Mesenchymal stem cell (in vitro differentiated cells and primary cell): ENCODE data around the gene PMIS2.

ENCODE experiments used
- DNase-seq: peaks from one replicate; pipeline ENCODE4 v3.0.0-alpha.2; 2013
- H2AFZ ChIP-seq: one replicate; pipeline ENCODE4 v1.6.1; 2013; ENCODE audit warnings: low read depth, mild to moderate bottlenecking, control low read depth, inconsistent platforms, low read length, moderate library complexity
- H2AK5ac ChIP-seq: 2 replicates; pipeline ENCODE4 v1.6.1; 2013; ENCODE audit warnings: low read length, moderate library complexity, mild to moderate bottlenecking, inconsistent platforms; ENCODE audit not compliant: severe bottlenecking
- H2BK120ac ChIP-seq: one replicate; pipeline ENCODE4 v1.6.1; 2013; ENCODE audit warnings: low read depth, mild to moderate bottlenecking, inconsistent platforms, low read length, moderate library complexity
- H2BK12ac ChIP-seq, 2 experiments: one replicate each; pipeline ENCODE4 v1.6.1; 2013; ENCODE audit warnings: inconsistent platforms in 2 of 2, low read length in 2 of 2, mild to moderate bottlenecking in 2 of 2, moderate library complexity in 2 of 2, control low read depth in 1 of 2
- H2BK15ac ChIP-seq: one replicate; pipeline ENCODE4 v1.6.1; 2013; ENCODE audit warnings: mild to moderate bottlenecking, low read depth, inconsistent platforms; ENCODE audit not compliant: poor library complexity, severe bottlenecking
- H2BK5ac ChIP-seq: 2 replicates; pipeline ENCODE4 v1.6.1; 2013; ENCODE audit warnings: low read depth, mild to moderate bottlenecking, low read length, control low read depth, inconsistent platforms; ENCODE audit not compliant: poor library complexity, severe bottlenecking
- H3K14ac ChIP-seq, 2 experiments: one replicate each; pipeline ENCODE4 v1.6.1; 2013; ENCODE audit warnings: inconsistent platforms in 2 of 2, low read length in 2 of 2, control low read depth in 1 of 2, mild to moderate bottlenecking in 1 of 2, moderate library complexity in 1 of 2
- H3K18ac ChIP-seq, 2 experiments: one replicate each; pipeline ENCODE4 v1.6.1; 2013; ENCODE audit warnings: inconsistent platforms in 2 of 2, low read length in 2 of 2, control low read depth in 1 of 2, low read depth in 1 of 2, mild to moderate bottlenecking in 1 of 2
- H3K23ac ChIP-seq, 2 experiments: one replicate each; pipeline ENCODE4 v1.6.1; 2013; ENCODE audit warnings: inconsistent platforms in 2 of 2, low read length in 2 of 2, mild to moderate bottlenecking in 2 of 2, moderate library complexity in 2 of 2, control low read depth in 1 of 2
- H3K27ac ChIP-seq: 2 replicates; pipeline ENCODE4 v1.5.1; 2013; ENCODE audit warnings: mild to moderate bottlenecking, moderate library complexity, low read length, control low read depth, inconsistent platforms; ENCODE audit not compliant: poor library complexity, severe bottlenecking
- H3K27me3 ChIP-seq, 2 experiments: 2 replicates each; pipeline versions ENCODE4 v1.6.1 to v1.7.0; 2013; ENCODE audit warnings: low read length in 2 of 2, mild to moderate bottlenecking in 2 of 2, moderate library complexity in 2 of 2, control low read depth in 1 of 2, inconsistent platforms in 1 of 2; ENCODE audit not compliant: control insufficient read depth in 1 of 2, insufficient read depth in 1 of 2
- H3K36me3 ChIP-seq, 2 experiments: 2 replicates each; pipeline versions ENCODE4 v1.6.1 to v1.7.0; 2013; ENCODE audit warnings: low read length in 2 of 2, control low read depth in 1 of 2, inconsistent platforms in 1 of 2, low read depth in 1 of 2, mild to moderate bottlenecking in 1 of 2; ENCODE audit not compliant: insufficient read depth in 2 of 2, control insufficient read depth in 1 of 2
- H3K4ac ChIP-seq, 2 experiments: one replicate each; pipeline ENCODE4 v1.6.1; 2013; ENCODE audit warnings: inconsistent platforms in 2 of 2, low read length in 2 of 2, mild to moderate bottlenecking in 2 of 2, moderate library complexity in 2 of 2, control low read depth in 1 of 2, low read depth in 1 of 2
- H3K4me1 ChIP-seq: 2 replicates; pipeline ENCODE4 v1.6.1; 2013; ENCODE audit warnings: low read depth, low read length, control low read depth; ENCODE audit not compliant: control insufficient read depth, insufficient read depth
- H3K4me2 ChIP-seq: 2 replicates; pipeline ENCODE4 v1.6.1; 2013; ENCODE audit warnings: low read length, mild to moderate bottlenecking, inconsistent platforms; ENCODE audit not compliant: poor library complexity, severe bottlenecking
- H3K4me3 ChIP-seq, 2 experiments: 2 replicates each; pipeline versions ENCODE4 v1.5.1 to v1.7.0; 2013; ENCODE audit warnings: low read length in 2 of 2, mild to moderate bottlenecking in 2 of 2, control low read depth in 1 of 2, low read depth in 1 of 2; ENCODE audit not compliant: insufficient read depth in 1 of 2
- H3K79me1 ChIP-seq: replicated peaks from 2 replicates; pipeline ENCODE4 v1.6.1; 2013; ENCODE audit warnings: mild to moderate bottlenecking, control low read depth, low read length, inconsistent platforms; ENCODE audit not compliant: poor library complexity, severe bottlenecking
- H3K9ac ChIP-seq: 2 replicates; pipeline ENCODE4 v1.7.0; 2013; ENCODE audit warnings: mild to moderate bottlenecking, low read length, moderate library complexity
- H3K9me3 ChIP-seq: 2 replicates; pipeline ENCODE4 v1.7.0; 2013; ENCODE audit warnings: mild to moderate bottlenecking, low read length; ENCODE audit not compliant: control insufficient read depth
- H4K8ac ChIP-seq: one replicate; pipeline ENCODE4 v1.6.1; 2013; ENCODE audit warnings: inconsistent platforms, mild to moderate bottlenecking, low read length, moderate library complexity
- H4K91ac ChIP-seq: one replicate; pipeline ENCODE4 v1.6.1; 2013; ENCODE audit warnings: mild to moderate bottlenecking, low read length, inconsistent platforms
- WGBS: methylation state at CpG from one replicate; pipeline ENCODE4 v1.1.7; 2013; ENCODE audit warnings: mixed read lengths; 5-methylcytosine and 5-hydroxymethylcytosine counted together

PMIS2 gene

DNA sequence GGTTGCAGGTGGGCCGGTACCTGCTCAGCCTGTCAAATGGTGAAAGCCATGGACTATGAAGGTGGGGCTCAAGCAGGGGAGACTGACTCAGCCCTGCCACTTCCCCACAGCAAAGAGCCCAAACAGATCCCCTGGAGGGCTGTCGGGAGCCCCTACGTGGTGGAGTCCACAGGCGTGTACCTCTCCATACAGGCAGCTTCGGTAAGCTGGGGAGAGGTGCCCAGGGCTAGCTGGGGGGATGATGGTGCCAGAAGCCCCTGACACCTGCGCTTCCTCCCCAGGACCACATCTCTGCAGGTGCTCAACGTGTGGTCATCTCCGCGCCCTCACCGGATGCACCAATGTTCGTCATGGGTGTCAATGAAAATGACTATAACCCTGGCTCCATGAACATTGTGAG lies 43.8 kb upstream of the PMIS2 start:
- Histone ChIP-seq H3K36me3 (peaks cover 26 to 30% of the 10 kb centered on the region in 2 experiments), H3K9ac (no peak overlapping the region), H2BK120ac (no peak overlapping the region), H2BK15ac (no peak overlapping the region), H3K27ac (no peak overlapping the region), H3K23ac (no peak overlapping the region), H3K9me3 (no peaks in the 10 kb centered on the region), H2AK5ac (no peak overlapping the region), H2BK5ac (no peak overlapping the region), H4K91ac (no peak overlapping the region), H4K8ac (no peak overlapping the region), H3K18ac (no peak overlapping the region), H2BK12ac (no peak overlapping the region), H3K4me1 (peaks cover 14% of the 10 kb centered on the region), H2AFZ (no peak overlapping the region), H3K79me1 (peaks cover 27% of the 10 kb centered on the region), H3K4me3 (no peak overlapping the region), H3K4ac (no peak overlapping the region), H3K14ac (no peak overlapping the region), H3K4me2 (no peak overlapping the region), H3K27me3 (no peaks in the 10 kb centered on the region)
- 98% methylated on average over 11 of the region's 11 CpGs for WGBS
- no peak for DNase-seq

DNA sequence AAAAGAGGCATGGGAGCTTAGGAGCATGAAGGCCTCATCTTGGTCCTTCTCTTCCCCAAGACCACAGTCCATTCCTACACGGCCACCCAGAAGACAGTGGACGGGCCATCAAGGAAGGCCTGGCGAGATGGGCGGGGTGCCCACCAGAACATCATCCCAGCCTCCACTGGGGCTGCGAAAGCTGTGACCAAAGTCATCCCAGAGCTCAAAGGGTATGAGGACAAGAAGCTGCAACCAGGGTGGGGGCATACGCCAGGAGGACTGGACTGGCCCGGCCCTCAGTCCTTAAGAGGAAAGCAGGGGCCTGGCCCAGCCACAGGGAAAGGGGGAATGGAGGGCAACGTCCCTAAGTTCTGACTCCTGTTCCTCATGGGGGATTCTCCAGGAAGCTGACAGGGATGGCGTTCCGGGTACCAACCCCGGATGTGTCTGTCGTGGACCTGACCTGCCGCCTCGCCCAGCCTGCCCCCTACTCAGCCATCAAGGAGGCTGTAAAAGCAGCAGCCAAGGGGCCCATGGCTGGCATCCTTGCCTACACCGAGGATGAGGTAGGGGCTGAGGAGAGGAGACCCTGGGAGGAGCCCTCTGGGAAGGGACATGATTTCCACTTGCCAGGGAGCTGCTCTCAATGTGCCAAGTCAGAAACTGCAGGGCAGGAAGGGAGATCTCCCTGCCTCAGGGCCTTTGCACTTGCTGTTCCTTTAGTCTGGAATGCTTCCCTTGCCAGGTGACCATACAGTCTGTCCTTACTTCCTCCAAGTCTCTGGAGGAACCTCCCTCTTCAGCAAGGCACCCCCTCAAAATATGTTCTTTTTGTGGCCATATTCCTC lies 42.5 kb upstream of the PMIS2 start:
- Histone ChIP-seq H3K14ac (no peak overlapping the region), H3K79me1 (peaks cover 40% of the 10 kb centered on the region), H3K4ac (no peak overlapping the region), H2BK15ac (no peak overlapping the region), H2AK5ac (no peak overlapping the region), H3K23ac (no peak overlapping the region), H3K18ac (no peak overlapping the region), H2BK120ac (no peak overlapping the region), H3K4me2 (no peak overlapping the region), H2BK5ac (no peak overlapping the region), H3K36me3 (peaks cover 39 to 41% of the 10 kb centered on the region in 2 experiments), H3K9ac (no peak overlapping the region), H4K8ac (no peak overlapping the region), H2AFZ (no peak overlapping the region), H3K27ac (no peak overlapping the region), H3K9me3 (no peaks in the 10 kb centered on the region), H4K91ac (no peak overlapping the region), H3K27me3 (no peaks in the 10 kb centered on the region), H3K4me3 (peak overlapping the region in 1 of 2 experiments; percentile 96), H2BK12ac (no peak overlapping the region), H3K4me1 (peaks cover 14% of the 10 kb centered on the region)
- DNase-seq = no peak
- 98% methylated on average over 15 of the region's 15 CpGs for WGBS

DNA sequence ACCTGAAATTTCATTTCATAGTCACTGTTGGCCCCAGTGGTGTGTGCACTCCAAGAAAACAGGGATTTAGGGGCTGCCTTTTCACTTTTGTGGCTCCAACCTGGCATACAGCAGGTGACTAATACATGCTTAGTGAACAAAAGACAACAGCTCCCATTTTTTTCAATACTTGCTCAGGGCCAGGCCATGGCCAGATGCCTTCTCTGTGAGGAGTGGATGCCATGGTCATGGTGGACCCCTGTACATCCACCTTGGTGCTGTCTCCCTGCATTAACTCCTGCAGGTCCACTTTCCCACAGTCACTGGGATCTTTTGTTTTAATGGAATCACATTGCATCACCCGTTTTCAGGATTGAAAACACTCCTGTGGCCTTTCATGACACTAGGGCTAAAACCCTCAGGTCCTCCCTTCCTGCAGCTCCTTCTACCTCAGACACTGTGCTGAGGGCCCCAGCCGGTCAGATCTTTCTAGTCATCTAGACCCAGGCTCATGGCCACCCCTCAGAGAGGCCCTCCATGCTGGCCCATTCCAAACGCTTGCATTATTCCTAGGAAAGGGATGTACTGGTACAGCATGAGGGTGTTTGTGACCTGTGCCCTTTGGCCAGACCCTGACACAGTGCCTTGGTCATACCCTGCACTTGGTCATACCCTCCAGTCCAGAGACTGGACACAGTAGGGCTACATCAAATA lies 41.7 kb upstream of the PMIS2 start:
- H3K79me1 ChIP-seq = peaks cover 45% of the 10 kb centered on the region
- H2BK120ac ChIP-seq = no peak overlapping the region
- no peak overlapping the region for H3K23ac ChIP-seq
- H2AFZ ChIP-seq = no peak overlapping the region
- no peak overlapping the region for H2BK5ac ChIP-seq
- H3K4ac ChIP-seq = no peak overlapping the region
- no peak overlapping the region for H3K18ac ChIP-seq
- H4K8ac ChIP-seq = peak overlapping the region; percentile 32
- H3K27me3 ChIP-seq = no peaks in the 10 kb centered on the region
- no peaks in the 10 kb centered on the region for H3K9me3 ChIP-seq
- no peak overlapping the region for H2AK5ac ChIP-seq
- H3K36me3 ChIP-seq = peaks cover 40 to 41% of the 10 kb centered on the region in 2 experiments
- peak overlapping the region in 1 of 2 experiments; percentile 96 for H3K4me3 ChIP-seq
- 67% methylated on average over 3 of the region's 3 CpGs for WGBS
- no peak overlapping the region for H4K91ac ChIP-seq
- peaks cover 14% of the 10 kb centered on the region for H3K4me1 ChIP-seq
- H3K27ac ChIP-seq = no peak overlapping the region
- no peak overlapping the region for H2BK12ac ChIP-seq
- no peak overlapping the region for H3K14ac ChIP-seq
- peak overlapping the region; percentile 89 for H3K4me2 ChIP-seq
- no peak for DNase-seq
- H3K9ac ChIP-seq = peak overlapping the region; percentile 94
- no peak overlapping the region for H2BK15ac ChIP-seq
